HepG2 (cell line): Measurements from ENCODE around the gene ACTN2. TPM values are rescaled to one million over a fixed set of nuclear protein-coding genes. Genes with fewer than 3 reads are reported as not detected.
"Not testable (repeated sequence)": the region's sequence is repeated elsewhere in the genome, so short reads cannot be mapped to it uniquely, and the experiment has no call there.

Source experiments
- ATAC-seq: fragments of 200-7000 bp; cut with Tn5 transposase; 3 replicates; pipeline ENCODE4 v1.9.1; 2020; ENCODE audit warnings: mild to moderate bottlenecking, moderate library complexity
- BruUV-seq: library from RNA; stranded (reverse); fragments of 400-500 nt; replicated peaks from 2 replicates; lab custom pipeline; 2021; lab: Mats Ljungman, UMichigan
- CTCF ChIA-PET: fragments of 300-600 bp; formaldehyde crosslinking; extraction: SDS; loops from one replicate; lab custom pipeline; 2021; ENCODE audit warnings: low total read pairs, inconsistent platforms, low intra/inter-chr PET ratio; lab: Yijun Ruan, JAX
- POLR2A ChIA-PET: fragments of 350-600 bp; sonication (Branson Sonifier 250); formaldehyde crosslinking; loops from one replicate; lab custom pipeline; 2020; ENCODE audit warnings: antibody characterized with exemption, inconsistent platforms; lab: Yijun Ruan, JAX
- DNase-seq: peaks from one replicate; pipeline ENCODE4 v3.0.0-alpha.2; 2015; ENCODE audit warnings: low spot score
- FAIRE-seq: peaks from 3 replicates; lab custom pipeline; 2011; peaks lifted over from hg19 to GRCh38; lab: Jason Lieb, UNC
- H2AFZ ChIP-seq: one replicate; pipeline ENCODE4 v1.6.1; 2011; ENCODE audit warnings: low read length, inconsistent platforms
- H3K27ac ChIP-seq: fragments of 300-600 bp; 3 replicates; pipeline ENCODE4 v1.8.0; 2011; ENCODE audit warnings: mixed run types, mild to moderate bottlenecking, mixed read lengths, low read length, inconsistent platforms; ENCODE audit not compliant: insufficient read depth; ENCODE audit errors: extremely low read length
- H3K27me3 ChIP-seq, 2 experiments: fragments of 200-600 bp in 1 of 2; 2 replicates in 1 of 2; 3 replicates in 1 of 2; pipeline versions ENCODE4 v1.6.0 to v1.8.0; 2011; ENCODE audit warnings: low read length in 2 of 2, mild to moderate bottlenecking in 2 of 2, moderate library complexity in 2 of 2, inconsistent platforms in 1 of 2; ENCODE audit not compliant: insufficient read depth in 2 of 2, control insufficient read depth in 1 of 2
- H3K36me3 ChIP-seq, 2 experiments: fragments of 200-600 bp in 1 of 2; replicated peaks in 1 of 2; 2 replicates in 1 of 2; 3 replicates in 1 of 2; pipeline versions ENCODE4 v1.5.1 to v1.8.0; 2011; ENCODE audit warnings: low read length in 2 of 2, inconsistent platforms in 1 of 2; ENCODE audit not compliant: insufficient read depth in 2 of 2, control insufficient read depth in 1 of 2
- H3K4me1 ChIP-seq: 2 replicates; pipeline ENCODE4 v1.5.1; 2012; ENCODE audit warnings: low read length, inconsistent platforms; ENCODE audit not compliant: insufficient read depth
- H3K4me2 ChIP-seq: 2 replicates; pipeline ENCODE4 v1.6.0; 2011; ENCODE audit warnings: low read depth, low read length, inconsistent platforms
- H3K4me3 ChIP-seq, 3 experiments: fragments of 200-600 bp in 1 of 3; sonication (generic), shearing (Covaris generic) in 1 of 3; replicated peaks in 1 of 3; 2 replicates each; pipeline ENCODE4 v1.5.1; 2011 to 2016; ENCODE audit warnings: low read length in 3 of 3, inconsistent platforms in 2 of 3, low read depth in 2 of 3, mild to moderate bottlenecking in 2 of 3, control low read depth in 1 of 3, mixed read lengths in 1 of 3; ENCODE audit not compliant: insufficient read depth in 1 of 3
- H3K79me2 ChIP-seq: one replicate; pipeline ENCODE4 v1.6.1; 2011; ENCODE audit warnings: low read length, inconsistent platforms; ENCODE audit not compliant: insufficient read depth
- H3K9ac ChIP-seq: 2 replicates; pipeline ENCODE4 v1.6.0; 2011; ENCODE audit warnings: mild to moderate bottlenecking, low read depth, low read length, inconsistent platforms; ENCODE audit not compliant: insufficient read depth
- H3K9me3 ChIP-seq: 2 replicates; pipeline ENCODE4 v1.5.1; 2012; ENCODE audit warnings: mild to moderate bottlenecking, low read length
- H4K20me1 ChIP-seq: 2 replicates; pipeline ENCODE4 v1.6.0; 2011; ENCODE audit warnings: inconsistent platforms, mild to moderate bottlenecking, low read length, moderate library complexity; ENCODE audit not compliant: insufficient read depth
- NR2F2 ChIP-seq: IDR thresholded peaks from 2 replicates; pipeline ENCODE4 v1.6.1; 2012; ENCODE audit warnings: low read depth, inconsistent platforms, borderline replicate concordance
- WGBS: methylation state at CpG from one replicate; pipeline ENCODE4 v1.1.6; 2017; ENCODE audit warnings: low lambda C conversion rate; 5-methylcytosine and 5-hydroxymethylcytosine counted together
- in situ Hi-C: cut with HindIII; loops from 2 replicates; pipeline ENCODE4 v1.10.0; 2017; ENCODE audit warnings: low pct_unique_long_range_greater_than_20kb; ENCODE audit not compliant: extremely low pct_ligation_motif_present
- intact Hi-C: fragments of 100-400 bp; cut with micrococcal nuclease; formaldehyde crosslinking; loops from one replicate; pipeline ENCODE4 v1.10.0; 2022; ENCODE audit not compliant: unreplicated experiment
- polyA plus RNA-seq, 8 experiments: library from polyadenylated mRNA; depleted of rRNA in 3 of 8; stranded (reverse) in 7 of 8; unstranded in 1 of 8; fragments of >200 nt; fragmentation: Illumina TruSeq in 4 of 8; extraction: Trizol in 4 of 8; gene quantifications; 2 replicates each; pipeline versions ENCODE4 v1.2.1 to v1.2.3, GENCODE V29; 2011 to 2016; ENCODE audit warnings: low read depth in 4 of 8, missing spikeins in 1 of 8, mixed read lengths in 1 of 8; ENCODE audit not compliant: insufficient read depth in 1 of 8
- total RNA-seq, 5 experiments: library from RNA; depleted of rRNA; stranded (reverse); fragments of >200 nt; fragmentation: Illumina TruSeq; extraction: Trizol; gene quantifications; 2 replicates each; pipeline ENCODE4 v1.2.3, GENCODE V29; 2016; ENCODE audit warnings: low read depth in 1 of 5

ACTN2 gene
- total and polyA plus RNA-seq, 2 of the 13 experiments (the other 11 are each of a cell fraction or from before 2014, with no cell fraction given): 0.04 to 0.13 TPM

- H3K36me3 ChIP-seq, POLR2A ChIA-PET, CTCF ChIA-PET, ATAC-seq, H3K4me1 ChIP-seq, DNase-seq, H2AFZ ChIP-seq, H3K79me2 ChIP-seq, H4K20me1 ChIP-seq, H3K27ac ChIP-seq, H3K4me3 ChIP-seq, H3K9ac ChIP-seq, BruUV-seq, intact Hi-C loops, in situ Hi-C loops, H3K4me2 ChIP-seq, H3K9me3 ChIP-seq, FAIRE-seq, H3K27me3 ChIP-seq: not testable (repeated sequence)
- WGBS: 66% methylated on average over 5 of the region's 5 CpGs
Measured at GRCh38 chr1:236668909-236669308, 17.4 kb upstream of the ACTN2 start.

- WGBS: 19% methylated on average over 7 of the region's 7 CpGs
- no peak for DNase-seq
- no peak for TF ChIP-seq NR2F2
- in situ Hi-C loops: no loop called here
- Histone ChIP-seq H2AFZ (no peak overlapping the region), H4K20me1 (no peaks in the 10 kb centered on the region), H3K9ac (no peak overlapping the region), H3K9me3 (no peaks in the 10 kb centered on the region), H3K79me2 (no peaks in the 10 kb centered on the region), H3K36me3 (no peaks in the 10 kb centered on the region), H3K27me3 (0 out of 5 replicates have a peak, but pooled peaks cover 0 to 1% of the 10 kb centered on the region in 2 experiments), H3K4me3 (no peak overlapping the region), H3K4me2 (no peak overlapping the region), H3K27ac (no peak overlapping the region), H3K4me1 (no peaks in the 10 kb centered on the region)
- intact Hi-C loops: no loop called here
- BruUV-seq: no TSS peak
- ATAC-seq: no peak
- ChIA-PET CTCF (no interaction called here), POLR2A (no interaction called here)
- FAIRE-seq: no peak
Measured at GRCh38 chr1:236670060-236670459, 16.2 kb upstream of the ACTN2 start.
